22Rv1 (cell line): ENCODE data around the gene CNTN2.

Experiments used
- CTCF ChIP-seq: fragments of 450-650 bp; IDR thresholded peaks from 2 replicates; pipeline ENCODE4 v1.5.1; 2017; ENCODE audit warnings: mild to moderate bottlenecking
- ZFX ChIP-seq: fragments of 450-650 bp; IDR thresholded peaks from 2 replicates; pipeline ENCODE4 v1.6.1; 2017; ENCODE audit warnings: antibody characterized with exemption, borderline replicate concordance

- TF ChIP-seq CTCF (no peak), ZFX (no peak)
Observed at GRCh38 chr1:204996981-204997380, 46.0 kb upstream of the CNTN2 start.
